HG03354 (cell line): ENCODE measurements around the gene ITGB7.
A peak's percentile ranks its signal among the peaks of the same experiment; 100 is the strongest.

Experiments
- ATAC-seq: cut with Tn5 transposase; IDR thresholded peaks from one replicate; pipeline ENCODE4 v1.9.1; 2021; ENCODE audit warnings: mild to moderate bottlenecking; ENCODE audit not compliant: unreplicated experiment, poor library complexity, severe bottlenecking

ITGB7 gene

DNA sequence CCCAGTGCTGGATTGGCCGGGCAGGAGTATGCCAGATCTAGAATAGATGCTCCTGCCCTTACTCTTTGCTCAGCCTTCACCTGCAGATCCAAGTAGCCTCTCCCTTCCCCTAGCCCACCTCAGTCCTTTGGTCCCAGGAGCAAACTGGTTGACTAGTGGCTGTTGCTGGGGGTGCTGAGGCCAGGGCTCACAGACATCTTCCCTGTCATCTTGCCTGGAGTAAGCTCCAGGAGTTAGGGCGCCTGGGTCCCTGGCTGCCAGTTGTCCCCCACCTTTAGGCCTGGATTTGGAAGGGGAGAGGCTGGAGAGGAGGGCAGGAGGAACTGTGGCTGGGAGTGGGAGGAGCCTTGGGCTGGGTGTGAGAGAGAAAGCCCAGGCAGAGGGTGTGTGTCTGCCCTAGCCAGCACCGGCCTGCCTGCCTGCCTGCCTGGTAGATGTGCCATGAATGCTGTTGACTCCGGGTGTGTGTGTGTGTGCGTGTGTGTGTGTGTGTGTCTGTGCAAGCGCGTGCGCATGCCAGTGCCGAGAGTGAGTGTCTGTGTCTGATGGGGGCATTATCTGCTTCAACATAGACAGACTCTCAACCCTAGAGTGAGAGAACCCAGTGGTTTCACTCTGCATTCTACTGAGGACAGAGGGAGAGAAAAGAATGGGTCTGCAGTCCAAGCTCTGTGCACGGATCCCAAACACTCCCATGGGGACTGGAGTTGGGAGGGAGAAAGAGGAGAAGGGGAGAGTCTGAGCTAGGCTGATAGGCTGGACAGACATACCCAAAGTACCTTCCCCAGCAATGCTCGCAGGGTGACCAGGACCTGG is 25.8 kb upstream of the ITGB7 start:
- no peak for ATAC-seq

- ATAC-seq, result no peak
These were observed 25.0 kb upstream of the ITGB7 start, which contains the start of gene RARG for GRCh38 chr12:53231921-53232645. RARG (minus strand) TSS chr12:53232209; CDS start chr12:53227545, 4,664 bp downstream.

GRCh38 chr12:53231671-53231920 is 24.5 kb upstream of the ITGB7 start:
- ATAC-seq, result no peak

GRCh38 chr12:53230108-53230845 is 23.2 kb upstream of the ITGB7 start:
- no peak for ATAC-seq

- no peak for ATAC-seq
These were observed 22.4 kb upstream of the ITGB7 start for GRCh38 chr12:53229454-53229853.

GRCh38 chr12:53227836-53228235 is 20.8 kb upstream of the ITGB7 start:
- ATAC-seq, result no peak

- ATAC-seq, result no peak
These were observed 20.3 kb upstream of the ITGB7 start for GRCh38 chr12:53227341-53227740.

DNA sequence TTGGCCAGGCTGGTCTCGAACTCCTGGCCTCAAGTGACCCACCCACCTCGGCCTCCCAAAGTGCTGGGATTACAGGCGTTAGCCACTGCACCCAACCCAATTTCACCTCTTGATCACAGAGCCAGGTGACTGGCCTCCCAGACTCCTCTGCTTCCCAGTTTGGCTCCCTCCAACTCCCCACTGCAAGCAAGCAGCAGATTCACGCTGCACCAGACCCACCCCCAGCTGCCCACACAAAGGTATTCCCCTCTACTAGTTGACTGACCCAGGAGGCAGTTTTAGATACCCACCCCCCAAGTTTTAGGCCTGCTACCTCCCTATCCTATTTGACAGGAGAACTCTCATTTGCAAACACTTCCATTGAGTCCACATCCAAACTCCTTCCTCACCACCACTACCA is 19.8 kb upstream of the ITGB7 start:
- ATAC-seq, result no peak

GRCh38 chr12:53225635-53226424 is 18.8 kb upstream of the ITGB7 start:
- no peak for ATAC-seq

DNA sequence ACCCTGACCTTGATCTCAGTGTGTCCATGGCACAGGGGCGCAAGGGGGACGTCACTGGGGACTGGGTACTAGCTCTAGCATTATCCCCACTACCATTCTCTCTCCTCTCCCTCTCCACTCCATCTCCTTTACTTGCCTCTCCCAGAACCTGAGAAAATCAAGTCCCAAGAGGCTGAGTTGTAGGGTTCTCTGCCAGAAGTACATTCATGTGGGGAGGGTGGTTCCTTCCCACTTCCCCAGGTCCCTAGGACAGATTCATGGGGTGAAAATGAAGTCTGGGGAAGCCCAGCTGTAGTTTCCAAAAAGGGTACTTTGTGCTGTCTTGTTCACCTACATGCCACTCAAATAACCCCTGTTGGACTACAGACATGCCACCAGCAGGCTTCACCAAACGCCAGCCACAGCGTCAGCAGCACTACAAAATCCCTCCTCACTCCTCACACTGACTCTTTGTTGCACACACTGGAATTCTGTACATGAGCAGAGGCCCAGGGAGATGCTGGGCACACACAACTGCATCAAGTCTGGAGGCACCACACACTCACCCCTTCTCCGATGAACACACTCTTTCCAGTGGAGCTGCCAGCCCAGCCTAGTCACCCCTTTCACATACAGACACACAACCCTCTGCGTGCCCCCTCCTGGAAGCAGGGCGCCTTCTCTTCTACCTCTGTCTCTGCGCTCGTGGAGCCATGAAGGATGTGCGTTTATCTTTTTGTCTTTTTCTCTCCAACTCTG is 18.0 kb upstream of the ITGB7 start:
- ATAC-seq, result no peak

GRCh38 chr12:53224061-53224896 is 17.2 kb upstream of the ITGB7 start:
- ATAC-seq, result no peak

GRCh38 chr12:53223389-53224060 is 16.5 kb upstream of the ITGB7 start:
- ATAC-seq, result no peak

- no peak for ATAC-seq
These were observed 15.8 kb upstream of the ITGB7 start for GRCh38 chr12:53222806-53223261.

- ATAC-seq, result no peak
These were observed 15.2 kb upstream of the ITGB7 start for GRCh38 chr12:53222170-53222721.

DNA sequence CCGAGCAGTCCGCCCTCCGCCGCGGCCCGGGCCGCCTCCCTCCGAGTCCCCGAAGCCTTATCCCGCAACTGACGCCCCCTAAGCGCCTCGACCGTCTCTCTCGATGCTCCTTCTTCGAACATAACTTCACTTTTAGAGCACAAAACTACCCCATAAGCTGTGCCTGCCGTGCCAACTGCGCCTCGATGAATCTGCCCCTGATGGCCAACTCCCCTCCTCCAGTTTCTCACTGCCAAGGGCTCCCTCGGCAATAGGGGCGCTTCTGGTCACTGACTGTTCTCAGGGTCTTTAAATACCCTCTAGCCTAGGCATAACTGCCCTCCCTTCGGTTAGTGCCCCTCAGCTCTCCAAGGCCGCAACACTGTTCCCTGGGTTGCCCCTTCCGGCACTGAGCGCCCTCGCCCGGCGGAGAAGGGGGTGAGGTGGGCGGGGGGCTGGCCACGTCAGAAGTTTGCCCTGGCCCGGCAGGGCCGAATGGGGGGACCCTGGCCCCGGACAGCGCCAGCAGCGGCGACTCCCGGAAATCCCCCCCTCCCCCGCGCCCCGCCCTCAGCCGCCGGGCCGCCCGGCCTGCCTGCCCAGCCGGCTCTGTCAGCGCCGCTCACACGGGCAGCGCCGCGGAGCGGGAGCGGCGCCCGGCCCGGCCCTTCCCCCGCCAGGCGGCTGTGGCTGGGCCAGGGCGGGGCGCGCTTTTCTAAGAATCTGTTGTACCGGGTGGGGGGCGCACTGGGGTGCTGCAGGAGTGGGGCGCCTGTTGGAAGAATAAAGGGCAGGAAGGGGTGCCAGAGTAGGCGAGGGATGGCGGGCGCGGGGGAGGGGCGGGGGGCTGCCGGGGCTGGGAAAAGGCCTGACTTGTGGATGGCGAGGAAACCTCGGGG is 14.4 kb upstream of the ITGB7 start:
- ATAC-seq, result peak; percentile 32

DNA sequence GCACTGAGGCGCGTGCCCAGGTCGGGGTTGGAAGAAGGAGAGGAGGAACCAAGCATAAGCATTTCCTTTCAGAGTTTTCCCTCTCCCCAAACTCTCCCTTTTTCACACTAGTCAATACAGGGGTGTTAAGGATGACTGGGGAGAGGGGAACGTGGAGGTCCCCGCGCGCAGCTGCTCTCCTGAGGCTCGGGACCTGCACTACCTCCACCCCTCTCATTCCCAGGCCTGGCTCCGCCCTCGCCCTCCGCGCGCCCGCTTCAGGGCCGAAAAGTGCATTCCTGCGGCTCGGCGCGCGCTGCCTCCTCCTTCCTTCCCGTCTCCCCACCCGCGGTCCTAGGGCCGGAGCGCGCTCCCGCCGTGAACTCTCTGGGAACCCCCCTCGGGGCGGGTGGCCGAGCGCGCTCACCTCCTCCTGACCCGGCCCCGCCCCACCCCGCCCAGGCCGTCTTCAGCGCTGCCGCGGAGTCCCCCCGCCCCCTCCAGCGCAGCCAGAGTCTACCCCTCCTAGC is 13.7 kb upstream of the ITGB7 start:
- peak; percentile 58 for ATAC-seq
